Measurements from ENCODE around the gene NGB. TPM values are rescaled to one million over a fixed set of nuclear protein-coding genes. Genes with fewer than 3 reads are reported as not detected.

NGB gene
- total RNA-seq, 5 donors from 2014 or later (not counting 1 experiment from before 2014, with no cell fraction given): not detected

- Histone ChIP-seq H3K27me3 (replicated peaks in 1 of 2; ENCODE audit: control insufficient read depth in 2 of 2, extremely low read depth in 1 of 2, insufficient read depth in 2 of 2, low read length in 1 of 2) (no peaks in the 10 kb centered on the region), H3K27ac (ENCODE audit: low read length) (no peak overlapping the region), H3K9me3 (no peaks in the 10 kb centered on the region), H3K36me3 (ENCODE audit: control insufficient read depth in 2 of 2, extremely low read depth in 1 of 2, insufficient read depth in 1 of 2, low read length in 1 of 2) (peaks cover 0 to 9% of the 10 kb centered on the region in 2 donors), H3K4me1 (ENCODE audit: control insufficient read depth in 1 of 2, extremely low read depth in 1 of 2, insufficient read depth in 2 of 2, low read length in 2 of 2) (no peaks in the 10 kb centered on the region), H3K4me3 (ENCODE audit: control insufficient read depth in 1 of 2, extremely low read depth in 1 of 2, low read length in 1 of 2) (no peak overlapping the region)
- ChIA-PET CTCF (interaction anchor here (0.9 to 1.5 kb wide), 3 partner anchors 14 to 15 kb away, joined by 3 to 7 read pairs (median 3); no protein-coding TSS in a partner anchor), POLR2A (no interaction called here)
- DNase-seq: peak in 31 of 35 experiments; percentile 10 to 59 (median 35)
- Mint-ChIP-seq H3K9me3 (no peaks in the 10 kb centered on the region), H3K27me3 (no peaks in the 10 kb centered on the region), H3K4me1 (peaks cover 0 to 14% (median 14%) of the 10 kb centered on the region in 3 donors), H3K4me3 (no peak overlapping the region), H3K36me3 (peaks cover 22% of the 10 kb centered on the region), H3K27ac (no peak overlapping the region)
- WGBS (ENCODE audit: insufficient coverage): 65% methylated on average over 9 of the region's 10 CpGs
- peak; percentile 22 to 48 (median 29) for ATAC-seq (replicated peaks in 1 of 4)
Measured at GRCh38 chr14:77301103-77301502, 30.1 kb upstream of the NGB start.

- ChIA-PET CTCF (no interaction called here), POLR2A (interaction anchor here in 1 of 2 donors (0.6 kb wide), 1 partner anchor 528 kb away, joined by 4 read pairs; no protein-coding TSS in a partner anchor)
- Mint-ChIP-seq H3K4me1 (peaks cover 0 to 14% (median 14%) of the 10 kb centered on the region in 3 donors), H3K27ac (no peak overlapping the region), H3K36me3 (peaks cover 31% of the 10 kb centered on the region), H3K9me3 (no peaks in the 10 kb centered on the region), H3K4me3 (no peak overlapping the region), H3K27me3 (no peaks in the 10 kb centered on the region)
- DNase-seq (no peak), ATAC-seq (replicated peaks in 1 of 4) (no peak)
- Histone ChIP-seq H3K36me3 (ENCODE audit: control insufficient read depth in 2 of 2, extremely low read depth in 1 of 2, insufficient read depth in 1 of 2, low read length in 1 of 2) (peaks cover 0 to 5% of the 10 kb centered on the region in 2 donors), H3K4me1 (ENCODE audit: control insufficient read depth in 1 of 2, extremely low read depth in 1 of 2, insufficient read depth in 2 of 2, low read length in 2 of 2) (no peaks in the 10 kb centered on the region), H3K27me3 (replicated peaks in 1 of 2; ENCODE audit: control insufficient read depth in 2 of 2, extremely low read depth in 1 of 2, insufficient read depth in 2 of 2, low read length in 1 of 2) (no peaks in the 10 kb centered on the region), H3K4me3 (ENCODE audit: control insufficient read depth in 1 of 2, extremely low read depth in 1 of 2, low read length in 1 of 2) (no peak overlapping the region), H3K9me3 (no peaks in the 10 kb centered on the region), H3K27ac (ENCODE audit: low read length) (no peak overlapping the region)
- 90% methylated on average over 4 of the region's 4 CpGs for WGBS (ENCODE audit: insufficient coverage)
Measured at GRCh38 chr14:77299771-77300170, 28.8 kb upstream of the NGB start.

GRCh38 chr14:77296906-77297305 lies 25.9 kb upstream of the NGB start:
- Mint-ChIP-seq H3K4me1 (no peaks in the 10 kb centered on the region), H3K4me3 (no peak overlapping the region), H3K27ac (no peak overlapping the region), H3K27me3 (no peaks in the 10 kb centered on the region), H3K36me3 (peaks cover 34% of the 10 kb centered on the region), H3K9me3 (no peaks in the 10 kb centered on the region)
- POLR2A ChIA-PET: no interaction called here
- DNase-seq (no peak), ATAC-seq (replicated peaks in 1 of 4) (no peak)
- 91% methylated on average over 8 of the region's 8 CpGs for WGBS (ENCODE audit: insufficient coverage)
- Histone ChIP-seq H3K36me3 (ENCODE audit: control insufficient read depth in 2 of 2, extremely low read depth in 1 of 2, insufficient read depth in 1 of 2, low read length in 1 of 2) (peaks cover 0 to 5% of the 10 kb centered on the region in 2 donors), H3K9me3 (no peaks in the 10 kb centered on the region), H3K27me3 (replicated peaks in 1 of 2; ENCODE audit: control insufficient read depth in 2 of 2, extremely low read depth in 1 of 2, insufficient read depth in 2 of 2, low read length in 1 of 2) (no peaks in the 10 kb centered on the region), H3K4me1 (ENCODE audit: control insufficient read depth in 1 of 2, extremely low read depth in 1 of 2, insufficient read depth in 2 of 2, low read length in 2 of 2) (no peaks in the 10 kb centered on the region), H3K4me3 (ENCODE audit: control insufficient read depth in 1 of 2, extremely low read depth in 1 of 2, low read length in 1 of 2) (no peak overlapping the region), H3K27ac (ENCODE audit: low read length) (no peak overlapping the region)
- CTCF ChIA-PET: no interaction called here

GRCh38 chr14:77296155-77296554 lies 25.1 kb upstream of the NGB start:
- 92% methylated on average over 7 of the region's 13 CpGs for whole genome bisulfite sequencing (ENCODE audit: insufficient coverage)
- Mint-ChIP-seq H3K4me1 (no peaks in the 10 kb centered on the region), H3K27me3 (no peaks in the 10 kb centered on the region), H3K9me3 (no peaks in the 10 kb centered on the region), H3K36me3 (peaks cover 34% of the 10 kb centered on the region), H3K27ac (no peak overlapping the region), H3K4me3 (no peak overlapping the region)
- no peak for DNase-seq
- H3K4me1 ChIP-seq (ENCODE audit: control insufficient read depth in 1 of 2, extremely low read depth in 1 of 2, insufficient read depth in 2 of 2, low read length in 2 of 2): no peaks in the 10 kb centered on the region
- no peaks in the 10 kb centered on the region for H3K9me3 ChIP-seq
- POLR2A ChIA-PET: no interaction called here
- H3K4me3 ChIP-seq (ENCODE audit: control insufficient read depth in 1 of 2, extremely low read depth in 1 of 2, low read length in 1 of 2): no peak overlapping the region
- no peak overlapping the region for H3K27ac ChIP-seq (ENCODE audit: low read length)
- peaks cover 0 to 5% of the 10 kb centered on the region in 2 donors for H3K36me3 ChIP-seq (ENCODE audit: control insufficient read depth in 2 of 2, extremely low read depth in 1 of 2, insufficient read depth in 1 of 2, low read length in 1 of 2)
- no peaks in the 10 kb centered on the region for H3K27me3 ChIP-seq (replicated peaks in 1 of 2; ENCODE audit: control insufficient read depth in 2 of 2, extremely low read depth in 1 of 2, insufficient read depth in 2 of 2, low read length in 1 of 2)
- ATAC-seq (replicated peaks in 1 of 4): no peak
- CTCF ChIA-PET: interaction anchor here in 1 of 2 donors (0.6 kb wide), 1 partner anchor 171 kb away, joined by 3 read pairs; no protein-coding TSS in a partner anchor

- Mint-ChIP-seq H3K27me3 (no peaks in the 10 kb centered on the region), H3K36me3 (peaks cover 34% of the 10 kb centered on the region), H3K27ac (no peak overlapping the region), H3K9me3 (no peaks in the 10 kb centered on the region), H3K4me3 (no peak overlapping the region), H3K4me1 (no peaks in the 10 kb centered on the region)
- ChIA-PET POLR2A (no interaction called here), CTCF (no interaction called here)
- H3K4me3 ChIP-seq (ENCODE audit: control insufficient read depth in 1 of 2, extremely low read depth in 1 of 2, low read length in 1 of 2): no peak overlapping the region
- DNase-seq (no peak), ATAC-seq (replicated peaks in 1 of 4) (no peak)
- H3K36me3 ChIP-seq (ENCODE audit: control insufficient read depth in 2 of 2, extremely low read depth in 1 of 2, insufficient read depth in 1 of 2, low read length in 1 of 2): no peaks in the 10 kb centered on the region
- no peaks in the 10 kb centered on the region for H3K4me1 ChIP-seq (ENCODE audit: control insufficient read depth in 1 of 2, extremely low read depth in 1 of 2, insufficient read depth in 2 of 2, low read length in 2 of 2)
- H3K27me3 ChIP-seq (replicated peaks in 1 of 2; ENCODE audit: control insufficient read depth in 2 of 2, extremely low read depth in 1 of 2, insufficient read depth in 2 of 2, low read length in 1 of 2): no peaks in the 10 kb centered on the region
- H3K27ac ChIP-seq (ENCODE audit: low read length): no peak overlapping the region
- WGBS (ENCODE audit: insufficient coverage): 90% methylated on average over 2 of the region's 4 CpGs
- H3K9me3 ChIP-seq: no peaks in the 10 kb centered on the region
Measured at GRCh38 chr14:77290705-77291104, 19.7 kb upstream of the NGB start.

GRCh38 chr14:77286576-77286975 lies 15.6 kb upstream of the NGB start:
- Histone ChIP-seq H3K4me1 (ENCODE audit: control insufficient read depth in 1 of 2, extremely low read depth in 1 of 2, insufficient read depth in 2 of 2, low read length in 2 of 2) (no peaks in the 10 kb centered on the region), H3K9me3 (no peaks in the 10 kb centered on the region), H3K27me3 (replicated peaks in 1 of 2; ENCODE audit: control insufficient read depth in 2 of 2, extremely low read depth in 1 of 2, insufficient read depth in 2 of 2, low read length in 1 of 2) (no peaks in the 10 kb centered on the region), H3K27ac (ENCODE audit: low read length) (no peak overlapping the region), H3K36me3 (ENCODE audit: control insufficient read depth in 2 of 2, extremely low read depth in 1 of 2, insufficient read depth in 1 of 2, low read length in 1 of 2) (peaks cover 0 to 4% of the 10 kb centered on the region in 2 donors), H3K4me3 (ENCODE audit: control insufficient read depth in 1 of 2, extremely low read depth in 1 of 2, low read length in 1 of 2) (no peak overlapping the region)
- Mint-ChIP-seq H3K9me3 (no peaks in the 10 kb centered on the region), H3K4me1 (no peaks in the 10 kb centered on the region), H3K27ac (no peak overlapping the region), H3K4me3 (no peak overlapping the region), H3K36me3 (peaks cover 45% of the 10 kb centered on the region), H3K27me3 (no peaks in the 10 kb centered on the region)
- ATAC-seq (replicated peaks in 1 of 4) (no peak), DNase-seq (no peak)
- POLR2A ChIA-PET: no interaction called here
- CTCF ChIA-PET: interaction anchor here in 1 of 2 donors (0.6 kb wide), 1 partner anchor 638 kb away, joined by 5 read pairs; no protein-coding TSS in a partner anchor
- no CpG with 5 or more reads among the region's 5 CpGs for WGBS (ENCODE audit: insufficient coverage)

- no peaks in the 10 kb centered on the region for H3K27me3 ChIP-seq (replicated peaks in 1 of 2; ENCODE audit: control insufficient read depth in 2 of 2, extremely low read depth in 1 of 2, insufficient read depth in 2 of 2, low read length in 1 of 2)
- DNase-seq (no peak), ATAC-seq (replicated peaks in 1 of 4) (no peak)
- peaks cover 0 to 7% of the 10 kb centered on the region in 2 donors for H3K36me3 ChIP-seq (ENCODE audit: control insufficient read depth in 2 of 2, extremely low read depth in 1 of 2, insufficient read depth in 1 of 2, low read length in 1 of 2)
- 100% methylated on average over 5 of the region's 5 CpGs for WGBS (ENCODE audit: insufficient coverage)
- Mint-ChIP-seq H3K27ac (no peak overlapping the region), H3K9me3 (no peaks in the 10 kb centered on the region), H3K36me3 (peaks cover 43% of the 10 kb centered on the region), H3K4me1 (no peaks in the 10 kb centered on the region), H3K4me3 (no peak overlapping the region), H3K27me3 (no peaks in the 10 kb centered on the region)
- ChIA-PET POLR2A (interaction anchor here in 1 of 2 donors (0.7 kb wide), 1 partner anchor 169 kb away, joined by 3 read pairs; no protein-coding TSS in a partner anchor), CTCF (no interaction called here)
- no peaks in the 10 kb centered on the region for H3K9me3 ChIP-seq
- H3K4me1 ChIP-seq (ENCODE audit: control insufficient read depth in 1 of 2, extremely low read depth in 1 of 2, insufficient read depth in 2 of 2, low read length in 2 of 2): no peaks in the 10 kb centered on the region
- H3K27ac ChIP-seq (ENCODE audit: low read length): no peak overlapping the region
- H3K4me3 ChIP-seq (ENCODE audit: control insufficient read depth in 1 of 2, extremely low read depth in 1 of 2, low read length in 1 of 2): no peak overlapping the region
Measured at GRCh38 chr14:77284466-77284865, 13.5 kb upstream of the NGB start.
